ENCODE measurements around the gene CCDC92. TPM values are rescaled to one million over a fixed set of nuclear protein-coding genes. Genes with fewer than 3 reads are reported as not detected.

CCDC92 gene
- total and polyA plus RNA-seq, 8 donors, result 3.5 to 32.6 (median 20.9) TPM

DNA sequence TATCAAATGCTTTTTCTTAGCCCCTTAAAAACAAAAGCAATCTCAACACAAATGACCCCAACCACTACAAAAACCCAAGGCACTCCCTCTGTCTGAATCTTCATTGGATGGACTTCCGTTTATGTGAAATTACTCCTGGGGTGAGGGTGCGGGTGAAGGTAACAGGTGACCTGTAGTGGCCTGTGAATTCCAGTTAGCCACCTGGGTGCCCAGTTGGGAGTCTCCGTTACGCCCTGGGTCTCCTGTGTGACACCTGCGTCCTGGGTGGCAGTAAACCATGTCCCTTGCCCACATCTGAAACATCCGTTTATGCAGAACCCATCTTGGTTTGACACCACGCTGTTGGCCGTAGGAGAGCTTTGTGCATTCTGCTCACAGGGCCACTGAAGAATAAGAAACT, 62.6 kb downstream of the CCDC92 start:
- TF ChIP-seq EP300 (IDR thresholded peaks at IDR 0.05), result no peak
- TF ChIP-seq CTCF (IDR thresholded peaks at IDR 0.05), result no peak
- TF ChIP-seq POLR2A (IDR thresholded peaks at IDR 0.05), result no peak
- TF ChIP-seq POLR2AphosphoS5 (IDR thresholded peaks at IDR 0.05), result no peak

GRCh38 chr12:123908884-123909725, 63.5 kb downstream of the CCDC92 start:
- Histone ChIP-seq H3K4me3 (no peak overlapping the region), H3K27ac (no peak overlapping the region), H3K36me3 (no peaks in the 10 kb centered on the region), H3K27me3 (peaks cover 0 to under 1% (median 0%) of the 10 kb centered on the region in 3 donors), H3K4me1 (peaks cover 0 to 9% (median 0%) of the 10 kb centered on the region in 4 donors), H3K9me3 (no peaks in the 10 kb centered on the region)
- TF ChIP-seq EP300 (IDR thresholded peaks at IDR 0.05), result no peak
- no peak for TF ChIP-seq POLR2A (IDR thresholded peaks at IDR 0.05)
- no peak for TF ChIP-seq CTCF (IDR thresholded peaks at IDR 0.05)
- TF ChIP-seq POLR2AphosphoS5 (IDR thresholded peaks at IDR 0.05), result no peak
- WGBS, 5 donors, result 68 to 78% (median 77%) methylated on average over 36 to 37 of the region's 37 CpGs
- intact Hi-C loops (cut with DNase I; ENCODE audit: low total_unique reads), result no loop called here
- DNase-seq, result no peak

More for the DNA sequence above, 62.6 kb downstream of the CCDC92 start:
- intact Hi-C loops (cut with DNase I; ENCODE audit: low total_unique reads), result no loop called here
- peaks cover 0 to 9% (median 0%) of the 10 kb centered on the region in 4 donors for H3K4me1 ChIP-seq
- H3K4me3 ChIP-seq, result no peak overlapping the region
- no peaks in the 10 kb centered on the region for H3K9me3 ChIP-seq
- H3K27ac ChIP-seq, result no peak overlapping the region
- H3K36me3 ChIP-seq, result no peaks in the 10 kb centered on the region
- WGBS, 5 donors, result 85 to 90% (median 87%) methylated on average over 8 of the region's 8 CpGs
- DNase-seq, result no peak
- peaks cover 0 to 10% (median 0%) of the 10 kb centered on the region in 3 donors for H3K27me3 ChIP-seq

DNA sequence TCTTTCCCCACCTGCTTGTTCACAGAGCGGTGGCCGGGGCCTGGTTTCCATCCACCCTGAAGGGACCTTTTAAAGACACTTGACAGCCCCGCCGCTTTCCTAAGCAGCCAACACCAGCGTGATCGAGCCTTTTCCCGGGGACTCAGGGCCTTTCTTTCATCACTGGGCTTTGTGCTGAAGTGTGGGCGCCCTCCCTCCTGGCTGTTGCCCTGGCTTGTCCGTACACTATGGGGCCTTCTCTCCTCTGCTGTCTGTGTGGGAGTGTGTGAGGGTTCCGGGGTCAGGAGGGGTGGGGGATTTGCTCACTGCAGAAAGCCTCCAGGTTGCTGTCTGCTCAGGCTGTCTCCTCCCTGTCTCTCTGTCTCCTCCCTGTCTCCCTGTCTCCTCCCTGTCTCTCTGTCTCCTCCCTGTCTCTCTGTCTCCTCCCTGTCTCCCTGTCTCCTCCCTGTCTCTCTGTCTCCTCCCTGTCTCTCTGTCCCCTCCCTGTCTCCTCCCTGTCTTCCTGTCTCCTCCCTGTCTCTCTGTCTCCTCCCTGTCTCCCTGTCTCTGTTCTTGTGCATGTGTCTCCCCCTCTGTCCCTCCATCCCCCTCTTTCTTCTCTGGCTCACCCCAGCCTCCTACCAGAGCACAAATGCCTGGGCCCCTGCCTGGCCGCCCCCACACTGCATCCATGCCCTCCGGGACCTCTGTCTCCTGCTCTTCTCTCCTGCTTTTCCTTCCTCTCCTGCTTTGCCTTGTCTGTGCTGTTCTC, 64.7 kb downstream of the CCDC92 start:
- Histone ChIP-seq H3K4me3 (no peak overlapping the region), H3K27ac (peak overlapping the region in 1 of 5 donors; percentile 37), H3K36me3 (no peaks in the 10 kb centered on the region), H3K27me3 (peaks cover 0 to 12% (median 0%) of the 10 kb centered on the region in 3 donors), H3K4me1 (peaks cover 0 to 9% (median 0%) of the 10 kb centered on the region in 4 donors), H3K9me3 (no peaks in the 10 kb centered on the region)
- DNase-seq, result peak in 1 of 2 donors; percentile 40
- 72 to 77% (median 74%) methylated on average over 12 of the region's 12 CpGs for WGBS, 5 donors
- intact Hi-C loops (cut with DNase I; ENCODE audit: low total_unique reads), result no loop called here
- no peak for TF ChIP-seq POLR2AphosphoS5 (IDR thresholded peaks at IDR 0.05)
- TF ChIP-seq POLR2A (IDR thresholded peaks at IDR 0.05), result no peak
- no peak for TF ChIP-seq EP300 (IDR thresholded peaks at IDR 0.05)
- no peak for TF ChIP-seq CTCF (IDR thresholded peaks at IDR 0.05)

- DNase-seq, result no peak
- H3K27ac ChIP-seq, result no peak overlapping the region
- intact Hi-C loops (cut with DNase I; ENCODE audit: low total_unique reads), result no loop called here
- H3K4me3 ChIP-seq, result no peak overlapping the region
- no peaks in the 10 kb centered on the region for H3K36me3 ChIP-seq
- TF ChIP-seq EP300 (IDR thresholded peaks at IDR 0.05) (no peak), CTCF (IDR thresholded peaks at IDR 0.05) (no peak), POLR2A (IDR thresholded peaks at IDR 0.05) (no peak), POLR2AphosphoS5 (IDR thresholded peaks at IDR 0.05) (no peak)
- peaks cover 0 to 9% (median 0%) of the 10 kb centered on the region in 4 donors for H3K4me1 ChIP-seq
- peaks cover 0 to 22% (median 0%) of the 10 kb centered on the region in 3 donors for H3K27me3 ChIP-seq
- 92 to 96% (median 96%) methylated on average over 7 of the region's 7 CpGs for WGBS, 5 donors
- H3K9me3 ChIP-seq, result no peaks in the 10 kb centered on the region
These were observed 65.8 kb downstream of the CCDC92 start for GRCh38 chr12:123906711-123907420.
